Effector memory CD4-positive, alpha-beta T cell (primary cell): ENCODE results near the gene FGFBP1.

ENCODE experiments used
- DNase-seq, 3 donors: peaks; one replicate each; pipeline ENCODE4 v3.0.0-alpha.2; 2020
- H3K27ac ChIP-seq: 2 replicates; pipeline ENCODE4 v1.7.0; 2013; ENCODE audit warnings: mild to moderate bottlenecking, low read length, moderate library complexity; ENCODE audit not compliant: insufficient read depth, poor library complexity, severe bottlenecking
- H3K27me3 ChIP-seq: replicated peaks from 2 replicates; pipeline ENCODE4 v1.7.0; 2013; ENCODE audit warnings: mild to moderate bottlenecking, low read length; ENCODE audit not compliant: insufficient read depth, control insufficient read depth, poor library complexity, severe bottlenecking
- H3K36me3 ChIP-seq: 2 replicates; pipeline ENCODE4 v1.7.0; 2013; ENCODE audit warnings: mild to moderate bottlenecking, low read length, moderate library complexity; ENCODE audit not compliant: control insufficient read depth, insufficient read depth
- H3K4me1 ChIP-seq: 2 replicates; pipeline ENCODE4 v1.7.0; 2013; ENCODE audit warnings: low read length, mild to moderate bottlenecking; ENCODE audit not compliant: control insufficient read depth, insufficient read depth, poor library complexity, severe bottlenecking
- H3K4me3 ChIP-seq: 2 replicates; pipeline ENCODE4 v1.7.0; 2013; ENCODE audit warnings: low read length, low read depth, mild to moderate bottlenecking; ENCODE audit not compliant: insufficient read depth, poor library complexity, severe bottlenecking
- H3K9me3 ChIP-seq: 2 replicates; pipeline ENCODE4 v1.7.0; 2013; ENCODE audit warnings: mild to moderate bottlenecking, low read length, moderate library complexity; ENCODE audit not compliant: control insufficient read depth

FGFBP1 gene

GRCh38 chr4:15914291-15914690 lies 24.2 kb downstream of the FGFBP1 start:
- Histone ChIP-seq H3K27me3 (no peaks in the 10 kb centered on the region), H3K27ac (no peak overlapping the region), H3K9me3 (no peaks in the 10 kb centered on the region), H3K4me3 (no peak overlapping the region), H3K36me3 (no peaks in the 10 kb centered on the region), H3K4me1 (no peaks in the 10 kb centered on the region)
- no peak for DNase-seq

GRCh38 chr4:15913631-15913970 lies 24.9 kb downstream of the FGFBP1 start:
- DNase-seq: no peak
- Histone ChIP-seq H3K27ac (no peak overlapping the region), H3K36me3 (no peaks in the 10 kb centered on the region), H3K27me3 (no peaks in the 10 kb centered on the region), H3K9me3 (no peaks in the 10 kb centered on the region), H3K4me1 (no peaks in the 10 kb centered on the region), H3K4me3 (no peak overlapping the region)

- Histone ChIP-seq H3K4me1 (no peaks in the 10 kb centered on the region), H3K4me3 (no peak overlapping the region), H3K36me3 (no peaks in the 10 kb centered on the region), H3K27ac (no peak overlapping the region), H3K27me3 (no peaks in the 10 kb centered on the region), H3K9me3 (no peaks in the 10 kb centered on the region)
- no peak for DNase-seq
These were observed 25.4 kb downstream of the FGFBP1 start for GRCh38 chr4:15912961-15913630.

GRCh38 chr4:15912236-15912635 lies 26.3 kb downstream of the FGFBP1 start:
- no peaks in the 10 kb centered on the region for H3K4me1 ChIP-seq
- no peak for DNase-seq
- no peak overlapping the region for H3K27ac ChIP-seq

GRCh38 chr4:15910155-15910940 lies 28.2 kb downstream of the FGFBP1 start:
- no peak overlapping the region for H3K4me3 ChIP-seq
- H3K4me1 ChIP-seq: no peaks in the 10 kb centered on the region
- no peaks in the 10 kb centered on the region for H3K27me3 ChIP-seq
- H3K27ac ChIP-seq: no peak overlapping the region
- DNase-seq: no peak
- H3K9me3 ChIP-seq: no peaks in the 10 kb centered on the region
- no peaks in the 10 kb centered on the region for H3K36me3 ChIP-seq

More at GRCh38 chr4:15912236-15912635, 26.3 kb downstream of the FGFBP1 start:
- no peaks in the 10 kb centered on the region for H3K27me3 ChIP-seq
- H3K9me3 ChIP-seq: no peaks in the 10 kb centered on the region
- no peaks in the 10 kb centered on the region for H3K36me3 ChIP-seq
- H3K4me3 ChIP-seq: no peak overlapping the region

- DNase-seq: no peak
- H3K27ac ChIP-seq: no peak overlapping the region
- no peak overlapping the region for H3K4me3 ChIP-seq
These were observed 31.1 kb downstream of the FGFBP1 start for GRCh38 chr4:15907430-15907829.

GRCh38 chr4:15906020-15906443 lies 32.5 kb downstream of the FGFBP1 start:
- Histone ChIP-seq H3K27ac (no peak overlapping the region), H3K36me3 (no peaks in the 10 kb centered on the region), H3K4me1 (no peaks in the 10 kb centered on the region), H3K9me3 (no peaks in the 10 kb centered on the region), H3K4me3 (no peak overlapping the region), H3K27me3 (no peaks in the 10 kb centered on the region)
- no peak for DNase-seq

More at GRCh38 chr4:15907430-15907829, 31.1 kb downstream of the FGFBP1 start:
- no peaks in the 10 kb centered on the region for H3K27me3 ChIP-seq
- no peaks in the 10 kb centered on the region for H3K9me3 ChIP-seq
- H3K4me1 ChIP-seq: no peaks in the 10 kb centered on the region
- H3K36me3 ChIP-seq: no peaks in the 10 kb centered on the region

- H3K4me1 ChIP-seq: no peaks in the 10 kb centered on the region
- H3K4me3 ChIP-seq: no peak overlapping the region
- no peak overlapping the region for H3K27ac ChIP-seq
- no peaks in the 10 kb centered on the region for H3K27me3 ChIP-seq
- no peak for DNase-seq
- H3K36me3 ChIP-seq: no peaks in the 10 kb centered on the region
- no peaks in the 10 kb centered on the region for H3K9me3 ChIP-seq
These were observed 35.8 kb downstream of the FGFBP1 start for GRCh38 chr4:15902746-15903145.

GRCh38 chr4:15901998-15902397 lies 36.5 kb downstream of the FGFBP1 start:
- H3K27ac ChIP-seq: no peak overlapping the region
- H3K27me3 ChIP-seq: no peaks in the 10 kb centered on the region
- no peaks in the 10 kb centered on the region for H3K36me3 ChIP-seq
- H3K4me1 ChIP-seq: no peaks in the 10 kb centered on the region
- no peak for DNase-seq
- no peaks in the 10 kb centered on the region for H3K9me3 ChIP-seq
- H3K4me3 ChIP-seq: no peak overlapping the region

- H3K36me3 ChIP-seq: no peaks in the 10 kb centered on the region
- no peak for DNase-seq
- no peaks in the 10 kb centered on the region for H3K9me3 ChIP-seq
- H3K27me3 ChIP-seq: no peaks in the 10 kb centered on the region
- H3K4me1 ChIP-seq: no peaks in the 10 kb centered on the region
- H3K27ac ChIP-seq: no peak overlapping the region
- H3K4me3 ChIP-seq: no peak overlapping the region
These were observed 37.5 kb downstream of the FGFBP1 start for GRCh38 chr4:15901007-15901406.
